HG02852 (cell line): ENCODE measurements around the gene CHMP4A.
A peak's percentile ranks its signal among the peaks of the same experiment; 100 is the strongest.

ENCODE experiments used
- ATAC-seq: cut with Tn5 transposase; IDR thresholded peaks from one replicate; pipeline ENCODE4 v1.9.1; 2021; ENCODE audit warnings: mild to moderate bottlenecking, moderate library complexity; ENCODE audit not compliant: unreplicated experiment

The CHMP4A gene

DNA sequence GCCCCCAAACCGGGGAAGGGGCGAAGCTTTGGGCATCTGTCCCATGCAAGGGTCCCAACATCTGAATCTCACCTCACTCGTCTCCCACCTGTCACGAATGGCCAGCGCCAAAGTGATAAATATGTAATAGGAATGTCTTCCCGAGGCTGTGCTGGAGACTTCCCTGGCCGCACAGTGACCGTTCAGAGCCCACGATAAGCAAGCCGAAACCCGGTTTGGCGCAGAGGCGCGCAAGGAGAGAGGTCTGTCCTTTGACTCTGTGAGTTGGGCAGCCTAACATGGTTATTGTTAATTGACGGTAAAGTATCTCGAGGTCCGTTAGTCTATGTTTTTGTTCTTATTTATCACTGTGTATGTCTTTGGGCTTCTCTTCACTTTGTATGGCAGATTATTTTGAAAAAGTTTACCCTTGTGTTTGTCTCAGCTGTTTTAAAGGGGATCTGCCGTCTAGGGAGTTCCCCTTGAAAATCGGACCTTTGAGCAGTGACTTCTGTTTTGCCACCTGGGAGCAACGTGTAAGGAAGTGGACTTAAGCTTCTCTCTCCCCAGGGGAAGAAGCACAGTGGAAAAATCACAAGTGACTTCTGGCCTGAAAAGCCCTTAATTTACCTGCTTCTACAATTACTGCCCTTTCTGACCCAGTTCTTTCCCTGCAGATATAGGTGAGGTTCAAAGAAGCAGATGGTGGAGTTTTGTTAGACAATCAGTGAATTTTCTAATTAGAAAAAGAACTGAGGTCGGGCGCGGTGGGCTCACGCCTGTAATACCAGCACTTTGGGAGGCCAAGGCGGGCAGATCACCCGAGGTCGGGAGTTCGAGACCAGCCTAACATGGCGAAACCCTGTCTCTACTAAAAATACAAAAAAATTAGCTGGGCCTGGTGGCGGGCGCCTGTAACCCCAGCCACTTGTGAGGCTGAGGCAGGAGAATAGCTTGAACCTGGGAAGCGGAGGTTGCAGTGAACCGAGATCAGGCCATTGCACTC is 16.9 kb downstream of the CHMP4A start:
- ATAC-seq = peak; percentile 21

DNA sequence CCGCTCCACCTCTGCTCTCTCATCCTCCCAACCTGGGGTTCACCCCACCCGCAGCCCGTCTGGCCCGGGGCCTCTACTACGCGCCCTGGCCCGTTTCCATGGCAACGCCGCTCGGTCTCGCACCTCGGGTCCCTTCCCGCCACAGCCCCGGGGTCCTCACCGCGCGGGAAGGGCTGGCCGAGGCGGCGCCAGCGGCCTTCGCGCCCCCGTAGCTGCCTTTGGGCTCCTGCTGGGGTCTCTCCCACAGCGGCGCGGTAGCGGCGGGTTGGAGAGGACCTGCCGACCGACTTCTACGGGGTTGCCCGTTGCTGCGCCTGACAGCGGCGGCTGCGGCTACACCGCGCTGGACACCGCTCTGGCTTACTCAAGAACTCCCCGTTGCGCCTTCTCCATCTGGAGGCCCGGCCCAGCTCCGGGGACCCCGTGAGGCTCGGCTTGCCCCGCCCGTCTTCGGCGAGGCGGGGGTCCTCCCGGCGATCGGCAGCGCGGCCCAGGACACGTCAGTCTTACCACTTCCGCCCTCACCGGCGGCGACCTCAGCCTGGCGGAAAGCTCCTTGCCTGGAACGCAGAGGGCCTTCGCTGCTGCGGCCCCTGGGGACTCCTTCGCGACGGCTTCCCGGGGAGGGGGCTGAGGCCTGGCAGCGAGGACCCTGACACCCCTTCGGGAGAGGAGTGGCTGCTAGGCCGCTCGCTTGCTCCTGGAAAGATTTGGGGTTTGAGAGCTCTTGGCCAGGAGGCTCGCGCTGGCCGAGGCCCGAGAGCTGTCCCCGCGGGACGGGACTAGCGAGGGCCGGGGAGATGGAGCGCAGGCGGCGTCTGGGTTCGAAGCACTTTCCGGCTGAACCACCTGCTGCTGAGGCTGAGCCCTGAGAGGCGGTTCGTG is 17.9 kb downstream of the CHMP4A start, which contains the start of gene TM9SF1:
TM9SF1 (minus strand) TSS at position 256 of the 885 bp plus-strand sequence. CDS start 422 bp downstream, outside the sequence.
- peak; percentile 86 for ATAC-seq

DNA sequence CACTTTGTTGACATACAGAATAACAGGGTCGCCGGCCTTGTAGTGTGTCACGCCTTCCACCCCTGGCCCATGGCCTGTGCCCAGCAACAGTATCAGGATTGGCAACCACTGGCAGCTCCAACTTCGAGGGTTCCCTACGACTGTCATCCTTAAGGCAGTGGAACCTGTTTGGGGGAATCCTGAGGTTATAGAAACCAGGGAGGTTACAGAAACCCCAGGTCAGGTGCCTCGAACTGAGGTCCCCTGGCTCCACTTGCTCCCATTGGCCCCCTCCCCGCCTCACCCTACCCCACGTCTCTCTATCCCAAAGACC is 18.5 kb downstream of the CHMP4A start:
- no peak for ATAC-seq

DNA sequence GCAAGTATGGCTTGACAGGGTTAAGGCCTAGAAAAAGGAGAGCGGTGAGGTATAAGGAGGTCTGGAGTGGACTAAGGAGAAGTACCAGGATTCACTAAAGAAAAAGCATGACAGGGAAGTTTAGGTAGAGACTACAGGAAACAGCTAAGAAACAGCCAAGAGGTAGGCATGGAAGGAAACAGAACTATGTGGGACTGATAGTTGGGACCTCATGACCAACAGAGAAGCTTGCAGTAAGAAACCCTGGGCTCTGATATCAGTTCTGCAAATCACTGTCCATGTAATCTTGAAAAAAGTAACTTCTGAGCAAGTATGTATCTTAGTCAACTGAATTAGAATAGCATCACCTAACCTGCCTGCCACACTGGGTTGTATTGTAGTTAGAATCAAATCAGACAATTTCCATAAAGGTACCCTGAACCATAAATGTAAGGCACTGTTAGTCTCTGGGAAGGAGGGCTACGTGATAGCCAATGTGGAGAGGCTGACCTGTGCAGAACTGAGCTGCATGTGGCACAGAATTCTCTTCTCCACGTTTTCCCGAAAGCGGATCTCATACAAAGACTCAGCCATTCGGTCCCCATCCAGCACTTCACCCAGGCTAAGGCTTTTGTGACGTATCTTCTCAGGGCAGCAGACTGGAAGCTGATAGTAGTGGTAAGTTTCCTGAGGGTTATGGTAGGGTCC is 19.0 kb downstream of the CHMP4A start:
- no peak for ATAC-seq

DNA sequence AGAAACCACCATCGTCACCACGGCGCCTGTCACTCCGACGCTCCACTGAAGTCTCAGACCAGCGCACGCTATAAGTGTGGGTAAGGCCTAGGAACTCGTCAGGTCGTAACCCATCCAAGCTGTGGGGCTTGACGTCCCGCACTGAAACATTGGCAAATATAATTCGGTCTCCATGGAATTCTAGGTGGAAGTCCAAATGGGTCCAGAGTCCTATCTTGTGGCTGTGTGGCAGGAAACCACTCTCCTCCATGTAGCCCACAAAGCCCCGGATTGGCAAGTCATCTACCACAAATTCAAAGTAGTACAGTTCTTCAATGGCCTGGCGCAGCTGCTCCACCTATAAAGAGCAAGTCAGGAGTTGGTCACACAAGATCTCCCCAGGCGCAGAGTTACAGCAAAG is 20.4 kb downstream of the CHMP4A start:
- no peak for ATAC-seq

DNA sequence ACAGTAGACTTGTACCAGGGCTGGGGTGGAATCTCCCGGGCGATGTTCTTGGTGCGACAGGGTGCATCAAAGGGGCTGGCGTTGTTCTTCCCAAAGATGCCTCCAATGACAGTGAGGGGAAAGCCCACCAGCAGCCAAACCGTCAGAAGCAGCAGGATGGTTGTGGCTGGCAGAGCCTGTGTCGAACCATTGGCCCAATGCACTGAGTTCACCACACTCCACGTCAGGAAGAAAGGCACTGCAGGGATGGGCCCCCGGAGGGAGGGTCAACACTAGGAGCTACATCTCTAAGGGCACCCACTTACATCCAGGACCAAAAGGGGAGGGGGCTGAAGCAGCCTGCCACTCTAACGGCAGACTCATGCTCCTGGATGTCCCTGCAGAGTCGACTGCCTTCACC is 22.9 kb downstream of the CHMP4A start:
- no peak for ATAC-seq

DNA sequence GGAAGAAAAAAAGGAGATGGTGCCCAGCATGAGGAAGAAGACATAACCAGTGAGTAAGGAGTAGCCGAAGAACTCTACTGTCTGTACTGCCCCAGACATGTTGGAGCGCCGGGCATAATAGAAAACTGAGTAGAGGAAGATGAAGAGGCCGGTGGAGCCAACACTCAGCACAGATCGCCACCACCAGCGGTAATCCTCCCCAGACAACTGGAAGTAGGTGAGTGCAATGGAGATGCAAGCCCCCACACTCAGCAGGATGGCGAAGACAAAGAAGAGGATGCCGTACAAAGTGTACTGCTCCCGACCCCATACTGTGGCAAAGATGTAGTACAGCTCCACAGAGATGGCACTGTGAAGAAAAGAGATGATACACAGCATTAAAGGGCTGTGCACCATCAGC is 23.8 kb downstream of the CHMP4A start:
- ATAC-seq = no peak

DNA sequence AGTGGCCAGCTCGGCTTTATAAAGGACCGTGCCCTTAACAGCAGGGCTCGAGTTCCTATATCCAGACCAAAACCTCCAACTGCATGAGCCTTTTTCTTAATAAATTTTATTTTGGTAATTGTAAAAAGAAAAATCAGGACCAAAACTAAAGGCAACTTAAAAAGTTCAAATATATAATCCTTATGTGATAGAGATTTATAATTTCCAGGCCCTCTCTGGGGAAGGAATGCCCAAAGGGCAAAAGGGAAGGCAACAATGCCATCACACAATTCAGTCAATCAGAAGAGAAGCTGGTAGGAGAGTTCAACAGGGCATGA is 24.3 kb downstream of the CHMP4A start:
- no peak for ATAC-seq

DNA sequence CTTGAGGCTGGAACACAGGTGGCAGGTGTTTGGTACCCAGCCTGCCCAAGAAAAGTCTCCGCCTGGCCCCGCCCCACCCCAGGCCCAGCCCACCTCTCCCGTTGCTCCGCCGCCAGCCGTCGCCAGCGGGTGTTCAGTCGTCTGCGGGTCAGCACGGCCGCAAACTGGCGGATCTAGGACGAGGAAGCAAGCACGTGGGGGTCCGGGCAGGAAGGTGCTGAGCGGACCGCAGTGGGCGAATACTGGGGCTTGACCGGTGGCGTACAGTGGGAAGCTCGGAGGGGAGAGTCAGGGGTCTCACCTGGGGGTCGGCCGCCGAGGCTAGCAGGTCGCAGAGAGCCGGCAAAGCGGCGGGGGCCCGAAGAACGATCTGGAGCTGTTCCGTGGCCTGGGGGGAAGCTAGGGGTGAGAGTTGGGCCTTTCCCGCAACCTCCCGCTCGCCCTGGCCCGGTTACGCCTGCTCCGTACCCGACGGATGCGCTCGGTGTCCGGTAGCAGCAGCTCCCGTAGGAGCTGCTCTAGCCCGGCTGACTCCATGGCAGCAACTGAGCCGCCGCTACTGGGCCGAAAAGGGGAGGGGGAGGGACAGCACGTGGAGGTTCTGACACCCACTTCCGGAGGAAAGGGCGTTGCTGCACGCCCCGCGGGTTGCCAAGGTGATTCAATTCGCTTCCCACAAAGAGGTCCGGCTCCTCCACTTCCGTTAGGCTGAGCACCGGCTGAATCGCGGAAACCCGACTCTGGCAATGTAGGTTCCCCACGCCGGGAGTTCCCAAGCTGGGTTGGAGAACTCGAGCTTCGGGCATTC is 24.8 kb downstream of the CHMP4A start, which contains the start of gene IPO4:
IPO4 (minus strand) TSS at position 566 of the 808 bp plus-strand sequence; CDS start at position 537, 29 bp downstream.
- peak; percentile 89 for ATAC-seq

DNA sequence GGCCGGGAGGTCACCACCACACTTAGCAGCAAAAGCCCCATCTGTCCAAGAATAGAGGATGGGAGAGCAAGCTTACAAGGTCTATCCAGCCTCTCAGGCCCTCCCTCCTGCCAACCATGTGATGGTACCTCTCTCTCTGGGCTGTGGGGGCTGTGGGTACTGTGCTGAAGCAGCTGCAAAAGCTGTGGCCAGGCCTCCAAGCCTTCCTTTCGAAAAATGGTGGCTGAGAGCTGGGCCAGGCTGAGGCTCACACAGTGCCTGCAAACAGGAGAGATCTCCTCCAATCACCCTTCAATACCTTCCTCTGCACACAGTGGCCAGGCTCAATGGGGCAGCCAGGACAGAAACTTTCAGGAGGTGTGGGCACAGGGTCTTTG is 25.8 kb downstream of the CHMP4A start:
- ATAC-seq = no peak

DNA sequence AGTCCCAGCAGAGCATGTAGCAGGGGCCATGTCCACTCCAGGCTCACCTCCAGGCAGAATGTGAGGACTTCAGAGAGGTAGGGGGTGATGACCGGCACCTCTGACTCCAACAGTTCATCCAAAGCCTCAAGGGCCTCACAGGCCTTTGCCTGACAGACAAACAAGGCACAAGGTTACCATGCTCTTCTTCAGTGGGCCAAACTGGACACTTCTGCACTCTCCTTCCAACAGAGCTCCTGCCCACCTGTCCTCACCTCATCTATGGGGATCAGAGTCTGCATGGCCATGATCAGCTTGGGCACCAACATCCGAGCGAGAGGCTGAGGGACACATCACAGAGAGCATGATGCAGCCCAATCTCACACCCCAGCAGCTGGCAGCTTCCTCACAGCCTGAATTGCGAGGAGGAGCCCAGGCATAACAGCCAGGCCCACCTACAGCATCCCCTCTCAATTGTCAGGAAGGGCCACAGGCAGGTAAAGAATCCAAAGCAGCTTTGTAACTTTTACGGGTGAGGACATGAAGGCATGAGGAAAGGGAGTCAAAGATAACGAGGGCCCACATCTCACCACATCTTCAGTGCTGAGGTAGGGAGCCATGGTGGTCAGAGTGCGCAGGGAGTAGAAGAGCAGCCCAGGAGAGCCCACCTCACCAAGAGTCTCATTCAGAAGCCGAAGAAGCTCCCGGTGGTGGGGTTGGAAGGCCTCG is 26.3 kb downstream of the CHMP4A start:
- ATAC-seq = no peak

DNA sequence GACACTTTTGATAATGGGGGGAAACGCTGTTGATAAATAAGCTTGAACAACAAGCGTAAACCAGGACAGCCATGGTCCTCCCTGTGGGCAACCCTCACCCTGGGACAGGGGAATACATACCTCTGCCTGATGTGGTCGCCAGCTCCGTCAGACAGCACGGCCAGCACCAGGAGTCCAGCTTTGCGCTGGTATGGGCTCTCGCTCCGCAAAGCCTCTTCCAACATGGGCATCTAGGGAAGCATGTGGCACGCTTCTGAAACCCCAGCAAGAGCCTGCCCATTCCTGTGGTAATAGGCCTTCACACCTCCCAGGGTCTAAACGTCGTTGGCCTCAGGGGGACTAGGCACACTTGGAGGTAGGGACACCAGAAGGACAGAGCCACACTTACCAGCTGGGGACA is 27.5 kb downstream of the CHMP4A start:
- ATAC-seq = no peak

DNA sequence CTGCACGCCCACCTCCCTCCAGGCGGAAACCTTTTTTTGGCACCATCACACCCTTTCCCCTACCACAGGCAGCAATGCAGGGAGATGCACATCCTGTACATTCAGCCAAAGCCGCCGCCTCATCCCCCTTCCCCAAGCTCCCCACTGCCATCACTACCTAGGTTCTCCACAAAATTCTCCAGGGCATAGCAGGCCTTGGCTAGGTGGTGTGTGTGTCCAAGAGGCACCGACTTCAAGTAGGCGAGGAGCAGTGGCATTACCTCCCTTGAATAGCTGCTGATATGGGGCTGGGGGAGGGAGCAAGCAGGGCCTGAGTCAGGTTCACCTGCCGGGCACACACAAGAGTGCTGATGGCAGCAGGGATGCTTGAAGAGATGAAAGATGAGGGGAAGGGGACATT is 28.3 kb downstream of the CHMP4A start:
- no peak for ATAC-seq

DNA sequence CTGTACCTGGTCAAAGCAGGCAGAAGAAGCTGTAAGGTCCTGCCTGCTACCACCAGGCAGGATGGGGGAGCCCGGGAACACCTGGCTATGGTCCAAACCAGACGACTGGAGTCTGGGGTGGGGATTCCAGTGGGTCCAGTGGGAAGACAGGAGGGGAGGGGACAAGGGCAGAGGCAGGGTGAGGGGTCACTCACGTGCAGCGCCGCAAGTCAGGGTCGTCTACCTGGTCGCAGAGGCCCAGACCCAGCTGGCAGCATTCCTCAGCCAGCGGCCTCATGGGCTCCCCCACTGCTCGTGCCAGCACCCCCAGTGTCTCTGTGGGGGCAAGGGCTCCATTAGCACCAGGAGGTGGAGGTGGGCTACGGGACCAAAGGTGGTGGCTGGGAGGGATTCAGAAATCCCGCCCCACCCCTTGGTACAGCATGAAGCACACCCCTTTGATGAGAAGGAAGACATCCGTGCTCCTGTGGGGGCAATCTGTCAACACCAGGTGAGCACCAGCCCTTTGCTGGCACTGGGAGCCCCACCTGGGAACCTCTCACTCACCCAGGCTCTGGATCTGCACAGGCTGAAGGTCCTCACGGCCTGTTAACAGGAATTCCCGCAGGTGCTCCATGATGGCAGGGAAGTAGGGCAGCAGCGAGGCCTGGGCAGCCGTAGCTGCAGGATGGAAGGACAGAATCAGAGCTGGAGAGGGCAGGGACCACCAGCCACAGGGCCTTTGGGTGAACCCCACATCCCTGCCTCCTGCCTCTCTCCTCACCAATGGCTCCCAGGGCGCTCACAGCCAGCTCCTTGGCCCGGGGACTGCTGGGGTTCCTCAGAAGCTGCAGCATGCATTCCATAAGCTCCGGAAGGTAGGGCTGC is 29.0 kb downstream of the CHMP4A start:
- ATAC-seq = no peak

DNA sequence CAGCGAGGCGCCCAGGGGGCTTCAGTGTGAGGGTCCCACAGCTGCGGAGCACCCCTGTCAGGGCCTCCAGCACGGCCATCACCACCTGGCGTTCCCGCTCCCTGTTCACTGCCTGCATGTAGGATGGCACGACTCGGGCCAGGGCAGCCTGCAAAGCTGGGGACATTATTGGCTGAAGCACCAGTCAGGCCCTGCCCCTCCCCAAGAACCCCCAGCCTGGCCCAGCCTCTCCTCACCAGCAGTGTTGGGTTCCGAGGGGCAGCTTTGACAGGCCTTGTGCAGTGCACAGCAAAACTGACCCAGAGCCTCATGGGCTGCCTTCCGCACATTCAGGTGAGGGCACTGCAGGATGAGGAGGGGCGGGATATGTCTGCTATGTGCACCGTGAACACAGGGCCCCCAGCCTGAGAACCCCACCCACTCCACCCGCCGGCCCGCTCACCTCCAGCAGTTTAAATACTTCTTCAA is 30.2 kb downstream of the CHMP4A start:
- ATAC-seq = no peak

DNA sequence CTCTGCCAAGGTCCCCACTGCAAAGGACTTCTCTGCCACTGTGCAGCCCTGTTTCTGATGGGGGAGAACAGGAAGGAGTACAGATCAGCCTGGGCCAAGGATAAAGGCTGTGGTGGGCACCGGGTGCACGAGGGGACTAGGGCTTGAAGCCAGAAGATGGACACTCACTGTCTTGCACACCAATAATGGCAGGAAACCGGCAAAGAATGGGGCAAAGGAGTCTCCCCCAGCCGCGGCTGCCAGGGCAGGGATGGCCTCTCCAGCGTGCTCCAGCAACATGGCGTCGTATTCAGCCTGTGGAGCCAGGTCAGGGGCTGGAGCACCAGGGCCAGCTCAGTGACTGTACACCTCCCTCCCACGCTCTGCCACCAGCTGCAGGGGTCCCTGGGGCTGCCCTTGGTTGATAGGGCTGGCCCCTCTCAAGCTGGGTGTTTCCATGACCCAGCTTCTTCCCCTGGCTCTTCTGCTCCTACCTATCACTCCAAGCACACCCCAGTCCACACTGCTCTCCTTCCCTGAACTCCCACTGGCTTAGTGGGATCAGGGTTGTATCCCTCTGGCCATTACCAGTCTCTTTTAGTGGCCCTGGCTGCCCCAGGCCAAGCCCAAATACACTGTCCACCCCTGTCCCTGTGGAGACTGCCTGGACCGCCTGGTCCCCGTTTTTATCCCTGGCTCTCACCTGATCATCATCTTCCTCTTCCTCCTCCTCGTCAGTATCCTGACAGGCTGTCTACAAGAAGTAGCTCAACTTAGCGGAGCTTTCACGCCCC is 31.0 kb downstream of the CHMP4A start:
- ATAC-seq = no peak

DNA sequence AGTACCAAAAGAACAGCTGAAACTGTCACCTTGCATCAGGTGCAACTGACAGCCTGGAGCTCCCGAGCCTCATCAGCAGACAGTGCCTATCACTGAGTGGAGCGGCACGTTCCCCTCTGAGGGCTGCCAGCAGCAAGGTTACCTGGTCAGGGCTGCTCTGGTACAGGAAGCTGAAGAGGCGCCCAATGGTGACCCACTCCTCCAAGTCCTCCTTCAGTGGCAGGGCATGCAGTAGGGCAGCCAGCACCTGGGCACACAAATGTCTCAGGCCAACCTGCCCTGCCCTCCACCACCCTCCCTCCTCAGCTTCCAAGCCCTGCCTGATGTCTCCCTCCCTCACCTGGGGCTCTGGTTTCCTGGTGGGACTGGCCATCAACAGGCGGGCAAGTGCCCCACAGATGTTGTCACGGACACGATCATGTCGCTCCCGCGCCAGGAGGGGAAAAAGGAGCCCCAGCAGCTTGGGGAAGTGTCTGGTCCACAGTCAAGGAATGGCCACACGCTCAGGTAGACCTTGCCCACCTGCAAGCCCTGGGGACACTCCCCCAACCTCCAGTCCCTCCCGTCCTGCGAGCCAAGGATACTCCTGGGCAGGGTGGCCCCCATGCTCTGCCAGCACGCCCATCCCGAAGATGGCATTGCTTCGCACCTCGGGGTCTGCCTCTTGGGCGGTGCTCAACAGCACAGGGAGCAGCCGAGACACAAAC is 31.8 kb downstream of the CHMP4A start:
- no peak for ATAC-seq
